GM15510 (cell line): ENCODE results near the gene EXOC4.

Experiments used
- POLR2A ChIP-seq: IDR thresholded peaks from 3 replicates; pipeline ENCODE4 v1.6.1; 2011; ENCODE audit warnings: borderline replicate concordance; ENCODE audit not compliant: insufficient read length; ENCODE audit errors: extremely low read depth

Gene EXOC4

DNA sequence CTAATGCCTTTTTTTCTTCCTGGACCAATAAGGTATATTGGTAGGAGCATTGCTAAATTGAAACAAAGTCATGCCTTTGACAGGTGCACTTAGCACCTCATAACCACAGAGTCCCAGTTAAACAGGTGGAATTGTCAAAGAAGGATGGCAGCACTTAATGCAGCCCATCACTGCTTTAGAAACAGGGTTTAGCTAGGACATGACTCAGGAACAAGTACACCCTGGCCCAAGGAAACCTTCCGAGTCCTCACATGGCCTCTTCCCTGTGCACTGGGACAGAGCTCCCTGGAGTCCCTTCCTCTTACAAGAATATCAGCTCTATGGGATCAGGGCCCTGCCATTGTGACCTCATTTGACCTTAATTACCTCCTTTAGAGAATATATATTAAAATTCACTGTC is 382.7 kb downstream of the EXOC4 start:
- TF ChIP-seq POLR2A, result no peak

DNA sequence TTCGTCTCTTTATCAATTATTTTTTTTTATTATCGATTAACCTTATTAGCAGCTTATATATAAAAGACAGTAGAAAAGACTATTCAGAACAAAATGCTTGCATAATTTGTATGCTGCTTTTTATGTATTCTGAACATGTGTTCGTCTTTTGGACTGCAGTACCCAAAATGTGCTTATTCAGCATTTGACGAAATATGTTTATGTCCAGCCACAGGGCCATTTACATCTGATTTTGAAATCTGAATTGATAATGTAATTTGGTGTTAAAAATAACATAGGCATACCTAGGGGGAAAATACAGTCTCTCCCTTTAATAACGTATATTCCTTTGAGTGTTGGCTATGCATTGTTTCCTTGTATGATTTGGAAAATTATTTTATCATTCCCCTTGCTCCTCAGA is 386.0 kb downstream of the EXOC4 start:
- TF ChIP-seq POLR2A, result no peak

DNA sequence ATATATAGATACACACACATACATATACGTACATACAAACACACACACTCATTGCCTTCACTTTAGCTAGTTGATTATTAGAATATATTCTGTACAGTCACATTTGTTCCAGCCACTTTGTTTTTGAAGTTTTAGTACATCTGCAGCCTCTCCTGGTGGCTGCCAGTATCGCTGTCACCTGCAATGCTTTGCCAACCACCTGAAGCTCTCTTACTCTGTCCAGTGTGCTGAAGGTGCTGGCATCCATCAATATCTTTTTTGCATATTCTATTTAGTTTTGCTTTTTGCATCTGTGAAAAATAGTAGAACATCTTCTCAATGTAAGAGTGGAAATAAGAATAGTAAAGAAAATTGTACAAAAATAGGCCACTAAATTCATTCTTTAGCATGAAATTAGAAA is 388.6 kb downstream of the EXOC4 start:
- no peak for TF ChIP-seq POLR2A

DNA sequence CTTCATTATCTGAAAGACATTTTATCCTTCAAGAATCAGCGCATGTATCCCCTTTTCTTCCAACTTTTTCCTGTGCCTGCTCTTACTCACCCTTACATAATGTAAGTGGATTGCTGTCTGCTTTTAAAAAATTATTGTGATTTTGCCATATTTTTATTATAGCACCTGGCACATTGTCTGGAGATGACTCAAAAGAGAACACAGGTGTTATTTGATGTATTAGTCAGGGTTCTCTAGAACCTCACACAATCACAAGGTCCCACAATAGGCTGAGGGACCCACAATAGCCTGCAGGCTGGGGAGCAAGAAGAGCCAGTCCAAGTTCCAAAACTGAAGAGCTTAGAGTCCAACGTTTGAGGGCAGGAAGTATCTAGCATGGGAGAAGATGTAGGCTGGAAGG is 390.0 kb downstream of the EXOC4 start:
- no peak for TF ChIP-seq POLR2A

DNA sequence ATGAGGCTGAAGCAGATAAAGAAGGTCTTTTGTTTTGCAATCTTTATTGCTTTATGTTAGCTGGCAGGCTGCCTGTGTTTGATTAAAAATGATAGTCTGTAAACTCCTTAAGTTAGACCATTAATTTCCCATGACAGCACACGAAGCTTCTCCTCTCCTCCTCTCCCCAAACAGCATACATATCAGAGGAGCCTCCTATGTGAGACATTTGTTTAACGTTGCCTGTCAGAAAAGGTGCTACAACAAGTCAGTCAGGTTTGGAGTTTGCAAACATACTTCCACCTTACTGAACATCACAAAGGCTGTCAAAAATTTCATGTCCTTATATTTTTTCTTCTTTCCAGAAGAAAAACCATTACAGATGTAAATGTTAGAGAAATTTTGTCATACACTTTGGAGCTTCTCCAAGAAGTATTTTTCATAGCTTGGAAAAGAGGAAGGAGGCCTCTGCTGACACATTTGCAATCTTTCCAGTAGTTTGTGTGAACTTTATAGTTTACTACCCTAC is 393.1 kb downstream of the EXOC4 start:
- TF ChIP-seq POLR2A, result no peak

DNA sequence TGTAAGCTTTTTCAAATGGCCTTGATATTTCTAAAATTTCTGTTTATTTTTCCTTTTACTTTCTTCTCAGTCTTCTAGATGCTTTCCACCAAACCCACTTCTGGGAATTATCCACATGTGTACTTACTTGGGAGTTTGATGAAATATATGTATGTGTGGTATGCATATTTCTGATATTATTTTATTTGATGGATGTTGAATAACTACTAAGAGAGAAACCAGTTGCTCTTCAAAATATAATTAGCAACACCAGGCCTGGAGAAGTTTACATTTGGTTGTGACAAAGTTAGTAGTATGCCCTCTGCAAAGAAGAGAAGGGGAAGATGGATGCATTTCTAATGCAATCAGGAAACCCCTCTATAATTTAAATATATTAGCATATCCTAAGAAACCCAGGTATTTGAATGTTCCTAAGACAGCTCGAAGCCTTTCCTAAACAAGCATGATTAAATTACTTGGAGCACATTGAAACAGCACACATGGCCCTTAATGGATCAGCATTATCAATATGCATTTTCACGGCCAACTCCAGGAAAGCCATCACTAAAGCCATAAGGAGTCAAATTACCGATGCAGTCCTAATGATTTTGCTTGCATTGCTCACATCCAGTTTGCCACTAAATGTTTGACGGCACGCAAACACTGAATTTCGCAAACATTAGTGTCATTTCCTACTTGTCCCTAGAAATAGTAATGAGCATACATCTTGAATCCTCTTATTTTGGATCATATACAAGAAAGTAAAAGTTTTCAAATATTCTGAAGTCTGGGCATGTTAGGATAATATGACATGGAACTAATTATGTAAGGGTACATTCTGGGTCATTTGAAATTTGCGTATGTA is 393.8 kb downstream of the EXOC4 start:
- no peak for TF ChIP-seq POLR2A

DNA sequence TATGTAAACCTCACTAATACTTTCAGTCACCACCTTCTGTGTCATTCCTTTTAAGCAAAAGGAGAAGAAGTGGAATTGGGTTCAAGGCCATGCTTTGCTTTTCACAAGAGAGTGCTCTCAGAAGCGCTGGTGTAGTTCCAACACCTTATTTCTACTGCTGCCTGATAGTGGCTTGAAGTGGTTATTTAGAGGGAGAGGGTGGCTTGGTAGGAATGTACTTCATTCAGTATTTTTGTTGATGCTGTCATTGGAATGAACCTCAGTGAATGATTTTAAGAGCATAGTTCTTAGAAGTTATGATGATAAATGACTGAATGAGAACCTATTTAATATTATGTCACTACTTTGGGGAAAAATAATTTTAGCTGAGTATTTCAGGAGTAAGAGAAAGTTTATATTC is 396.7 kb downstream of the EXOC4 start:
- no peak for TF ChIP-seq POLR2A

DNA sequence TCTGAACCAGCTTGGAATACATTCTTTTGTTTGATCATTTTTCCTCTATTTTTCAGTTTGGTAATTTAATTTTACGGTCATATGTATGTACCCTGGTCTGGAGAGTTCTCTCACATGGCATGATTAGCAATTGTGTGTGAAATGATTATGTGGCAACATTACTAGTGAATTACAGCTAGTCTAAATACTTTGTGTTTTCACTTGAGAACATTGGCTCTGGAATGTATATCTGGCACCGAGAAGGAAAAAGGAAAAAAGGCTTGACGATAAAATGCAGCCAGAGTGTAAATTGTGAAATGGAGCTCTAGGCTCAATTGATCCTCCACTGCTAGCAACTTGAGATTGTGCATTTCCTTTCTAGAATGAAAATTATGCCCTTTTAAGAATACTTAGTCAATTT is 397.2 kb downstream of the EXOC4 start:
- TF ChIP-seq POLR2A, result no peak

DNA sequence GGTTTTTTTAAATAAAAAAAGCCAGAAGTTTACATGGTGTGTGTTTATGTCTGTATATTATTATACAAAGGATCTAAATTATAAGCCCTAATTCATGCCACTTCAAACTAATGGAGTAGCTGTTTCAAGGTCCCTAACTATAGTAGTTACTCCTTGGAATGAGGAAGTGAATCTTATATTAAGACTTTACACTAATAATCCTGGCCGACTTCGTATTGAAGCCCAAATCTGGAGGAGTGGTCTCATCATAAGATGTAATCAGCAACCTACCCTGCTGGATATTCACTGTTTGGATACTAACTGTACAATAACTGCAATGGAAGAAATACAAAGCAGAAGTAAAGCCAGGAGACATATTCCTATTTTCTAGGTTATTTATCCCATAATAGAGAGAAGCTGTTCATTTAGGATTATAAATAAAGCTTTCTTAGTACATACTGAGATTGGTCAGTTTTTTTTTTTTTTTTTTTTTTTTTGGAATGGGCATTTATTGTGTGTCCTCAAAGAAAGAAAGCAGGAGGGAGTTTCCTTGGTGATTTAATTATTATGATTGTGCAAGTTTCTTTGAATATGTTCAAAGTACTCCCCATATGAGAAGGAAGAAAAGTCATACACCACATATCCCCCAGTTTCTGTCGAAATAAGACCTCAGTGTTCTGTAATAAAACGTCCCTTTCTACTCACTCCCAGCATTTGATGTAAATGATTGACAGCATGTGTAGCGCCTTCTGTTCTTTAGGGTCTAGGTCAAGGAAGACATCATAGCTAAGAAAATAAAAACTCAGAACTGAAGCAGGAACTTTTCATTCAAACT is 397.8 kb downstream of the EXOC4 start:
- TF ChIP-seq POLR2A, result no peak

DNA sequence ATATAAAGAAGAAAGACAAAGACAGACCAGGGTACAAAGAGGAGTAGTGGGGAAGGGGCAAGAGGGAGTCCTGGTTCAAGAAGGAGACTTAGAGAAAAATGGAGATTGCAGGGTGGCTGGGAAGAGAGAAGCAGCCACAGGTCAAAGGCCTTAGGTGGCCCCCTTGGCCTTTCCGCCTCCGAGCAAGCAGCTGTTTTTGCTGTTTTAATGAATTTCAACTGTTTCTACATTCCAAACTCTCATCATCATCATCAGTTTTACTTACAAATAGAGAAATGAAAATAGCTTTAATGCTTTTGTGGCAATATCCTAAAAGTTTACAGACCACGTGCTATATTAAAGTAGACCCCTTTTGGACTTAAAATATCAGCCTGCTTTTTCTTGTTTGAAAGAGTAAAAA is 399.7 kb downstream of the EXOC4 start:
- no peak for TF ChIP-seq POLR2A

DNA sequence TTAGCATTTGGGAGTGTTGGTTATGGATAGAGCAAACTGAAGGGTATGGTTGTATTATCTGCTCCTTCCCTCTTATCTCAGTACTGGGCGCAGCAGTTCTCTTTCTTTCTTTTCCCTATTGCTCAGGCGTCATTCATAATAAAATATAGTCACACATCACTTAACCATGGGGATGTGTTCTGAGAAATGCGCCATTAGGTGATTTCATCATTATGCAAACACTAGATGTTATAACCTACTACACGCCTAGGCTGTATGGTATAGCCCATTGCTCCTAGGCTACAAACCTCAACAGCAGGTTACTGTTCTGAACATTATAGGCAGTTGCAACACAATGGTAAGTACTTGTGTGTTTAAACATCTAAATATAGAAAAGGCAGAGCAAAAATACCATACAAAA is 401.7 kb downstream of the EXOC4 start:
- no peak for TF ChIP-seq POLR2A

DNA sequence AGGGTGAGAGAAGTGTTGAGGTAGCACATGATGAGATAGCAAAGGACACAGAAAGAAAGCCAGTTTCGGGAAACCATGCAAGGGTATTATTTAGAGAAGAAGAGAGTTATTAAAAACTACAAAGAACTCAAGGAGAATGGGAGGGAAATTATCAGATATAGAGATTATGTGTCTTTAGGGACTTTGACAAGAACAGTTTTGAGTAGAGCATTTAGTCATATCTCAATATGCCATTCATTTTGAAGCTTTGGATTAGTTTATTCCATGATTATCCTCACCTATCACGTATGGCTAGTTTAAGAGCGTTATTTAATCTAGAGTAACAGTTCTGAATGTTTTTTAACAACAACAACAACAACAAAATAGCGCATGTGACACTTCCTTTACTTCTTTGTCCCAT is 409.4 kb downstream of the EXOC4 start:
- no peak for TF ChIP-seq POLR2A

DNA sequence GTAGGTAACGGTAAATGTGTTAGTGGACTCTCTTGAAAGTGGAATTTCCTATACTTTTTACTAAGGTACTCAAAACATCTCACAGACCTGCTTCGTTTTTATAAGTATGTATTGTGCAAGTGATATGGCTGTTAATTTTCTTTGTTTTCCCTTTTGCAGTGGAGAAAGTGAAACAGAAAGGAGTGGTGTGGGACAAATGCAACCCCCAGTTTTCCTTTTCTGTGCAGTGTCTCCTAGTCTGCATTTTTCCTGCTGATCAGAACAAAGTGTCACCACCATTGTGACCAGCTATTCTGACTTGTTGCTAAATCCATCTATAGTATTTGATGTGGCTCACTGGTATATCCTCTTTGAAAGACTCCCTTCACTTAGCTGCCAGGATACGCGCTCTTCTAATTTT is 410.0 kb downstream of the EXOC4 start:
- no peak for TF ChIP-seq POLR2A

DNA sequence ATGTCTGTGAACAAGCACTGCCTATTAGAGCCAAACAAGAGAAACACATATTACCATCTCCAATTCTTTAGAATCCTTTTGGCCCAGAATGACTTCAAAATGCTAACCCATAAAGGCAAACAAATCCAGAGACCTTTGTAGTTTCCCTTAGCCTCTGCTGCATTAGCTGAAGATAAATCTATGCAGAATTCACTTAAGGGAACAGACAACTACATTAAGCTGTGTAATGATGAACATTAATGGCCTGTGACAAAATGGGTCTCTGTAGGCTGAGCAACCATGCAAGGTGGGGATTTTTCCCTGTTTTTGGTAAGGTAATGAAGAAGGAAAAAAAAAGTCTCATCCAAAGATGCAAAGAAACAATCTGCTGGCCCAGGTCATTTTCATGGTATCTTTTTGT is 411.6 kb downstream of the EXOC4 start:
- TF ChIP-seq POLR2A, result no peak

DNA sequence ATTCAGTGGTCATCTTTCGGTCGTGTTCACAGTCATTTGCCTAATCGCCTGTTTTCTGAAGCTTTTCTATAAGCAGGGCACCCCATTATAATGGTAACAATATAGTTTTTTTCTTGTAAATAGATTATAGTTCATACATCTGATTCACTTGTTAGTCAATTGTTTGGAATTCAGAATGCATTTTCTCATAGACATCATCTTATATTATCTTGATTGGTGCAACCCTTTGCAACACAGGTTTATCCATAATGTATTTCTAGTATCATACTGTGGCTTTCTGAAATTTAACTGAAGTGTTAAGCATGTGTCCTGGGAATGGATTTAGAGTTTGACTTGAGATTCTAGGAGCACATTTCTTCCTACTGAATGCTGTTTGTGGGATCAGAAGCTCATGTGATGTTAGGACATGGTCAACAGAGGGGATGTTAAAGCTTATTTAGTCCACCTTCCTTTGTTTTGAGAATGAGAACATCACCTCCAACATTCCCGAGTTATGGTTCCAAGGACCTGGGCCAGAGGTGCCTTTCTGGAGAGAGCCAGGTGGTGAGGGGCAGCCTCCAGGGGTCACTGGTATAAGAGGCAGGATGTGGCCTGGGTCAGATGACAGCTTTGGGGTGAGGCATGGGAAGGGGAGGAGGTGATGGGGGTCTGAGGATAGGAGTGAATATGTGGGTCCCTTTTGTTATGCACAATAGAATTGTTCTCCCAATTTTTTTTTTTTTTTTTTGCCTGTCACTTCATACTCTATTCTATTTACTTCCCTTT is 415.6 kb downstream of the EXOC4 start:
- no peak for TF ChIP-seq POLR2A
